ENCODE data around the gene MYO16. TPM values are rescaled to one million over a fixed set of nuclear protein-coding genes. Genes with fewer than 3 reads are reported as not detected.

The MYO16 gene
- polyA plus RNA-seq, 1 donor from 2014 or later, result 2.5 TPM

DNA sequence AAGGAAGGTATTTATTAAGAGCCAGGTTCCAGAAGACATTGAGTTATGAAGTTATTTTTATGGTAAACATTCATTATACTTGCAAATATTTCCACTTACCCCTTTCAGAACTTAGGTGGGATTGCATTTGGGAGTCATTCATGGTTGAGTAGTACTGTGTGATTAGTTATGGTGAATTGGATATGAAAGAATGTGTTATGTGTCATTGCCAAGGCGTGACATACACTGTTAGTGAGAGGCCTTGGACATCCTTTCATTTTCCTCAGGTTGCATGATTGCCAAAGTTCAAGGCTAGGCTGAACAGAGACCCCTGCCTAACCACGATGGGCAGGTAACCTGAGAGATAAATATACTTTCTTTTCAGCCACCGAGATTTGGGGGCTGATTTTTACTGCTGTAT is 40.9 kb upstream of the MYO16 start:
- no peaks in the 10 kb centered on the region for H3K79me2 ChIP-seq (replicated peaks; ENCODE audit: insufficient read depth, low read length)
- no peak overlapping the region for H3K9ac ChIP-seq (ENCODE audit: low read length)
- no peak overlapping the region for H3K4me3 ChIP-seq (ENCODE audit: low read length)
- no peak overlapping the region for H3K27ac ChIP-seq (ENCODE audit: low read length)
- no peaks in the 10 kb centered on the region for H3K27me3 ChIP-seq (ENCODE audit: insufficient read depth, low read depth, low read length)
- no peaks in the 10 kb centered on the region for H3F3A ChIP-seq (ENCODE audit: insufficient read depth, low read length, poor library complexity, severe bottlenecking)
- H3K9me3 ChIP-seq (ENCODE audit: low read length), result peaks cover 4% of the 10 kb centered on the region
- no peaks in the 10 kb centered on the region for H3K9me2 ChIP-seq (ENCODE audit: insufficient read depth, low read length)
- no peak overlapping the region for H3K4me2 ChIP-seq (ENCODE audit: low read length)
- H3K36me3 ChIP-seq (ENCODE audit: insufficient read depth, low read length), result no peaks in the 10 kb centered on the region
- no peak overlapping the region for H2AFZ ChIP-seq (ENCODE audit: low read depth, low read length)
- TF ChIP-seq MXI1 (conservative IDR thresholded peaks at IDR 0.05; ENCODE audit: poor library complexity, severe bottlenecking) (no peak), EZH2 (IDR thresholded peaks at IDR 0.05; ENCODE audit: borderline replicate concordance, insufficient read depth, low read length, poor library complexity, severe bottlenecking) (no peak), POLR2AphosphoS5 (IDR thresholded peaks at IDR 0.05) (no peak), TAF1 (IDR thresholded peaks at IDR 0.05; ENCODE audit: low read depth) (no peak), SMC3 (conservative IDR thresholded peaks at IDR 0.05; ENCODE audit: poor library complexity) (no peak), EP300 (conservative IDR thresholded peaks at IDR 0.05; ENCODE audit: poor library complexity, severe bottlenecking) (no peak), RAD21 (conservative IDR thresholded peaks at IDR 0.05) (no peak)
- TF ChIP-seq, protein P1, sequence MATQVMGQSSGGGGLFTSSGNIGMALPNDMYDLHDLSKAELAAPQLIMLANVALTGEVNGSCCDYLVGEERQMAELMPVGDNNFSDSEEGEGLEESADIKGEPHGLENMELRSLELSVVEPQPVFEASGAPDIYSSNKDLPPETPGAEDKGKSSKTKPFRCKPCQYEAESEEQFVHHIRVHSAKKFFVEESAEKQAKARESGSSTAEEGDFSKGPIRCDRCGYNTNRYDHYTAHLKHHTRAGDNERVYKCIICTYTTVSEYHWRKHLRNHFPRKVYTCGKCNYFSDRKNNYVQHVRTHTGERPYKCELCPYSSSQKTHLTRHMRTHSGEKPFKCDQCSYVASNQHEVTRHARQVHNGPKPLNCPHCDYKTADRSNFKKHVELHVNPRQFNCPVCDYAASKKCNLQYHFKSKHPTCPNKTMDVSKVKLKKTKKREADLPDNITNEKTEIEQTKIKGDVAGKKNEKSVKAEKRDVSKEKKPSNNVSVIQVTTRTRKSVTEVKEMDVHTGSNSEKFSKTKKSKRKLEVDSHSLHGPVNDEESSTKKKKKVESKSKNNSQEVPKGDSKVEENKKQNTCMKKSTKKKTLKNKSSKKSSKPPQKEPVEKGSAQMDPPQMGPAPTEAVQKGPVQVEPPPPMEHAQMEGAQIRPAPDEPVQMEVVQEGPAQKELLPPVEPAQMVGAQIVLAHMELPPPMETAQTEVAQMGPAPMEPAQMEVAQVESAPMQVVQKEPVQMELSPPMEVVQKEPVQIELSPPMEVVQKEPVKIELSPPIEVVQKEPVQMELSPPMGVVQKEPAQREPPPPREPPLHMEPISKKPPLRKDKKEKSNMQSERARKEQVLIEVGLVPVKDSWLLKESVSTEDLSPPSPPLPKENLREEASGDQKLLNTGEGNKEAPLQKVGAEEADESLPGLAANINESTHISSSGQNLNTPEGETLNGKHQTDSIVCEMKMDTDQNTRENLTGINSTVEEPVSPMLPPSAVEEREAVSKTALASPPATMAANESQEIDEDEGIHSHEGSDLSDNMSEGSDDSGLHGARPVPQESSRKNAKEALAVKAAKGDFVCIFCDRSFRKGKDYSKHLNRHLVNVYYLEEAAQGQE (IDR thresholded peaks at IDR 0.05; ENCODE audit: borderline replicate concordance), result no peak
- TF ChIP-seq, protein P2, sequence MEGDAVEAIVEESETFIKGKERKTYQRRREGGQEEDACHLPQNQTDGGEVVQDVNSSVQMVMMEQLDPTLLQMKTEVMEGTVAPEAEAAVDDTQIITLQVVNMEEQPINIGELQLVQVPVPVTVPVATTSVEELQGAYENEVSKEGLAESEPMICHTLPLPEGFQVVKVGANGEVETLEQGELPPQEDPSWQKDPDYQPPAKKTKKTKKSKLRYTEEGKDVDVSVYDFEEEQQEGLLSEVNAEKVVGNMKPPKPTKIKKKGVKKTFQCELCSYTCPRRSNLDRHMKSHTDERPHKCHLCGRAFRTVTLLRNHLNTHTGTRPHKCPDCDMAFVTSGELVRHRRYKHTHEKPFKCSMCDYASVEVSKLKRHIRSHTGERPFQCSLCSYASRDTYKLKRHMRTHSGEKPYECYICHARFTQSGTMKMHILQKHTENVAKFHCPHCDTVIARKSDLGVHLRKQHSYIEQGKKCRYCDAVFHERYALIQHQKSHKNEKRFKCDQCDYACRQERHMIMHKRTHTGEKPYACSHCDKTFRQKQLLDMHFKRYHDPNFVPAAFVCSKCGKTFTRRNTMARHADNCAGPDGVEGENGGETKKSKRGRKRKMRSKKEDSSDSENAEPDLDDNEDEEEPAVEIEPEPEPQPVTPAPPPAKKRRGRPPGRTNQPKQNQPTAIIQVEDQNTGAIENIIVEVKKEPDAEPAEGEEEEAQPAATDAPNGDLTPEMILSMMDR (IDR thresholded peaks at IDR 0.05; ENCODE audit: poor library complexity, severe bottlenecking), result no peak
- no peaks in the 10 kb centered on the region for H4K20me1 ChIP-seq (ENCODE audit: insufficient read depth)

DNA sequence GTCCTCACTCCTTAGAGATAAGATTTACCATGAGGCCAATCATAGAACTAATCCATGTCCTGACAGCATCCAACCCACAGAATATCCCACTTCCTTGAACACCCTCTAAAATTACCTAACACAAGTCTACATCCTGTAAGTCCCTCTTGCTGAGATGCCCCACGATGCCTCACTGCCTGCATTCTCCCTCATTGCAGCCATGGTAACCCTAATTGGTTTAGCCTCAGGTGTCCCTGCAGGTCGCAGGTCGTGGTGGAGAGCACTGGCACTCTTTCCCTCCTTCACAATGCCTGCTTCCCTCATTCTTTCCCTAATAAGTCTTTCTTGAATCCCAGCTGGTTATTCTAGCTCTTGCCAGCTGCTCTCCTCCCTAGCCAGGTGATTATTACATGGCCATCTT is 35.3 kb upstream of the MYO16 start:
- no peaks in the 10 kb centered on the region for H3K27me3 ChIP-seq (ENCODE audit: insufficient read depth, low read depth, low read length)
- no peak overlapping the region for H3K4me2 ChIP-seq (ENCODE audit: low read length)
- no peaks in the 10 kb centered on the region for H3K9me3 ChIP-seq (ENCODE audit: low read length)
- H4K20me1 ChIP-seq (ENCODE audit: insufficient read depth), result no peaks in the 10 kb centered on the region
- no peak overlapping the region for H3K9ac ChIP-seq (ENCODE audit: low read length)
- H2AFZ ChIP-seq (ENCODE audit: low read depth, low read length), result no peak overlapping the region
- H3K27ac ChIP-seq (ENCODE audit: low read length), result no peak overlapping the region
- no peaks in the 10 kb centered on the region for H3K36me3 ChIP-seq (ENCODE audit: insufficient read depth, low read length)
- no peaks in the 10 kb centered on the region for H3K79me2 ChIP-seq (replicated peaks; ENCODE audit: insufficient read depth, low read length)
- H3F3A ChIP-seq (ENCODE audit: insufficient read depth, low read length, poor library complexity, severe bottlenecking), result no peaks in the 10 kb centered on the region
- no peaks in the 10 kb centered on the region for H3K9me2 ChIP-seq (ENCODE audit: insufficient read depth, low read length)
- TF ChIP-seq POLR2AphosphoS5 (IDR thresholded peaks at IDR 0.05) (no peak), EZH2 (IDR thresholded peaks at IDR 0.05; ENCODE audit: borderline replicate concordance, insufficient read depth, low read length, poor library complexity, severe bottlenecking) (no peak), MXI1 (conservative IDR thresholded peaks at IDR 0.05; ENCODE audit: poor library complexity, severe bottlenecking) (no peak), TAF1 (IDR thresholded peaks at IDR 0.05; ENCODE audit: low read depth) (no peak), RAD21 (conservative IDR thresholded peaks at IDR 0.05) (no peak), SMC3 (conservative IDR thresholded peaks at IDR 0.05; ENCODE audit: poor library complexity) (no peak), EP300 (conservative IDR thresholded peaks at IDR 0.05; ENCODE audit: poor library complexity, severe bottlenecking) (no peak)
- TF ChIP-seq, protein P1 (IDR thresholded peaks at IDR 0.05; ENCODE audit: borderline replicate concordance), result no peak
- TF ChIP-seq, protein P2 (IDR thresholded peaks at IDR 0.05; ENCODE audit: poor library complexity, severe bottlenecking), result no peak
- H3K4me3 ChIP-seq (ENCODE audit: low read length), result no peak overlapping the region

All from neural cell (in vitro differentiated cells).